ENCODE data around the gene LHX2. TPM values are rescaled to one million over a fixed set of nuclear protein-coding genes. Genes with fewer than 3 reads are reported as not detected.
A peak's percentile ranks its signal among the peaks of the same experiment; 100 is the strongest.
"Not testable (repeated sequence)": the region's sequence is repeated elsewhere in the genome, so short reads cannot be mapped to it uniquely, and the experiment has no call there.

The LHX2 gene
- not detected for polyA plus RNA-seq (2013, experiment 1 of 2; ENCODE audit: insufficient read length)
- 0.06 TPM for polyA plus RNA-seq (2013, experiment 2 of 2; ENCODE audit: insufficient read length)

GRCh38 chr9:124011460-124012301 is at the start of gene LHX2:
Gene LHX2, plus strand, starts transcription at chr9:124011768. Its CDS starts 581 bp downstream, at chr9:124012349.
- peak; percentile 78 for DNase-seq

GRCh38 chr9:123964761-123965160 is 46.8 kb upstream of the LHX2 start:
- no peak for DNase-seq

- DNase-seq, result no peak
Measured at GRCh38 chr9:123965801-123966686, 45.5 kb upstream of the LHX2 start.

GRCh38 chr9:123967323-123967722 is 44.2 kb upstream of the LHX2 start:
- no peak for DNase-seq

- no peak for DNase-seq
Measured at GRCh38 chr9:123972618-123973017, 39.0 kb upstream of the LHX2 start.

GRCh38 chr9:123973590-123974223 is 37.9 kb upstream of the LHX2 start:
- DNase-seq, result no peak

GRCh38 chr9:123974471-123974870 is 37.1 kb upstream of the LHX2 start:
- DNase-seq, result no peak

- DNase-seq, result no peak
Measured at GRCh38 chr9:123975871-123976270, 35.7 kb upstream of the LHX2 start.

GRCh38 chr9:123976579-123976978 is 35.0 kb upstream of the LHX2 start:
- not testable (repeated sequence) for DNase-seq

- DNase-seq, result no peak
Measured at GRCh38 chr9:123978981-123979380, 32.6 kb upstream of the LHX2 start.

GRCh38 chr9:123982535-123982934 is 29.0 kb upstream of the LHX2 start:
- no peak for DNase-seq

GRCh38 chr9:123983047-123983446 is 28.5 kb upstream of the LHX2 start:
- no peak for DNase-seq

- DNase-seq, result no peak
Measured at GRCh38 chr9:123984802-123985201, 26.8 kb upstream of the LHX2 start.

GRCh38 chr9:123985869-123986268 is 25.7 kb upstream of the LHX2 start:
- no peak for DNase-seq

- DNase-seq, result no peak
Measured at GRCh38 chr9:123990427-123990826, 21.1 kb upstream of the LHX2 start.

GRCh38 chr9:123992679-123993078 is 18.9 kb upstream of the LHX2 start:
- DNase-seq, result not testable (repeated sequence)

GRCh38 chr9:123996731-123997421 is 14.7 kb upstream of the LHX2 start:
- DNase-seq, result no peak

GRCh38 chr9:123997665-123998277 is 13.8 kb upstream of the LHX2 start:
- DNase-seq, result no peak

GRCh38 chr9:123998278-123998925 is 13.2 kb upstream of the LHX2 start:
- no peak for DNase-seq

- no peak for DNase-seq
Measured at GRCh38 chr9:123998970-123999621, 12.5 kb upstream of the LHX2 start.

GRCh38 chr9:123999661-124000060 is 11.9 kb upstream of the LHX2 start:
- no peak for DNase-seq

All from fibroblast of skin of abdomen (primary cell).